Heart right ventricle (tissue), 16 donors: ENCODE data around the gene SETD3. TPM values are rescaled to one million over a fixed set of nuclear protein-coding genes. Genes with fewer than 3 reads are reported as not detected.
A peak's percentile ranks its signal among the peaks of the same experiment; 100 is the strongest.

Experiments used
- ATAC-seq, 8 donors: fragments of 200-7000 bp; cut with Tn5 transposase; one replicate each; pipeline ENCODE4 v1.9.1; 2020; ENCODE audit warnings: mild to moderate bottlenecking in 8 of 8, moderate library complexity in 8 of 8, moderate number of reproducible peaks in 1 of 8
- DNase-seq, 2 donors: peaks; one replicate each; pipeline ENCODE4 v3.0.0-alpha.2; 2020
- H3K27ac ChIP-seq, 10 donors: fragments of 200-600 bp; sonication (generic) in 2 of 10; one replicate each; pipeline versions ENCODE4 v1.5.0 to v1.8.0; 2020 to 2022; ENCODE audit warnings: mild to moderate bottlenecking in 3 of 10
- H3K27me3 ChIP-seq, 7 donors: fragments of 200-600 bp; one replicate each; pipeline ENCODE4 v1.8.0; 2021 to 2022; ENCODE audit warnings: mild to moderate bottlenecking in 2 of 7
- H3K36me3 ChIP-seq, 9 donors: fragments of 200-600 bp; sonication (generic) in 1 of 9; one replicate each; pipeline versions ENCODE4 v1.5.0 to v1.8.0; 2020 to 2022; ENCODE audit warnings: mild to moderate bottlenecking in 2 of 9
- H3K4me1 ChIP-seq, 9 donors: fragments of 200-600 bp; sonication (generic) in 1 of 9; one replicate each; pipeline versions ENCODE4 v1.5.0 to v1.8.0; 2020 to 2022; ENCODE audit warnings: mild to moderate bottlenecking in 4 of 9
- H3K4me3 ChIP-seq, 10 donors: fragments of 200-600 bp; sonication (generic) in 2 of 10; one replicate each; pipeline versions ENCODE4 v1.5.0 to v1.8.0; 2020 to 2022; ENCODE audit warnings: mild to moderate bottlenecking in 7 of 10, moderate library complexity in 2 of 10
- H3K9me3 ChIP-seq, 11 donors: fragments of 200-600 bp in 10 of 11; sonication (generic) in 2 of 11; one replicate each; pipeline versions ENCODE4 v1.5.0 to v1.8.0; 2013 to 2022; ENCODE audit warnings: mild to moderate bottlenecking in 2 of 11, control low read depth in 1 of 11, moderate library complexity in 1 of 11
- CTCF ChIP-seq, 9 donors: fragments of 200-600 bp; sonication (generic) in 2 of 9; IDR thresholded peaks; one replicate each; pipeline versions ENCODE4 v1.5.0 to v1.8.0; 2021 to 2022; ENCODE audit warnings: antibody characterized with exemption in 9 of 9, mild to moderate bottlenecking in 5 of 9, moderate library complexity in 1 of 9
- WGBS, 2 donors: extraction: QIAGEN DNeasy Blood & Tissue Kit; methylation state at CpG; one replicate each; pipeline ENCODE4 v1.1.7; 2013; ENCODE audit warnings: inconsistent platforms in 1 of 2; 5-methylcytosine and 5-hydroxymethylcytosine counted together
- intact Hi-C, 10 donors: fragments of 100-400 bp; cut with DNase I; formaldehyde crosslinking; loops; one replicate each; pipeline versions ENCODE4 v1.11.1 to v1.14.2; 2022
- long read RNA-seq, 3 donors: library from polyadenylated mRNA; unstranded; transcript quantifications; one replicate each; pipeline ENCODE4 v2.0.0, GENCODE V29; 2020 to 2021
- polyA plus RNA-seq, 2 donors: library from polyadenylated mRNA; stranded (reverse); fragments of 200-250 nt; gene quantifications; one replicate each; pipeline ENCODE4 v1.2.3, GENCODE V29; 2013
- total RNA-seq, 10 donors: library from RNA; stranded (reverse); fragmentation: NEBNext Ultra II Directional in 3 of 10; extraction: Animal tissue kit (Norgen Biotek cat#: 25700) in 3 of 10; gene quantifications; one replicate each; pipeline versions ENCODE4 v1.2.1 to v1.2.4, GENCODE V29; 2021 to 2023
- donor health status: Arrhythmogenic right ventricular cardiomyopathy.
- donor health status: ischemic (EF 13 %, LVEDD 7.1; RV severe dilation, severe dysfunction).
- donor health status: healthy with polysubstance abuse.
- donor health status: DM: no; HTN: yes; CAD: no.
- donor health status: DM: no; HTN: no; CAD: no.
- donor health status: ischemic (EF 25% LVEDD 6.9; RV normal size, moderate dysfunction).
- donor health status: ischemic (EF 25% LVEDD 5.7; RV mildly dilated, moderate dysfunction).
- donor health status: healthy.
- donor health status: DM: yes; HTN: yes; CAD: no.
- donor health status: Ischemic cardiomyopathy.
- donor health status: ischemic (EF 35%, LVEDD 5.7; RV mildly dilated, moderate dysfunction).
- donor health status: nonischemic (EF 11% LVEDD 7.7; RV severe dilation, severe dysfunction).
- donor health status: DM: yes; HTN: yes; CAD: no.
- donor health status: PGD.
- donor health status: ischemic (EF 29% LVEDD 5.4; RV normal size, mild dysfunction).
- donor health status: nonischemic (EF 23%, LVEDD 6.1; RV moderate dilation, normal function).

Gene SETD3
- total RNA-seq: 100 to 1,000 TPM in 8 of 10 donors, 10 to 100 TPM in 2; 89.6 to 129 (median 107) TPM
- 10 to 100 TPM; 35.0 to 59.9 TPM for polyA plus RNA-seq
- long read RNA-seq, donor 1, transcript SETD3-202 (13 exons, 2,878 nt): major isoform, 116 of 162 reads
- long read RNA-seq, donor 1, partial matches to known transcripts: 26 of 162 reads
- long read RNA-seq, donor 1, other reads (novel, unspliced or antisense): 17 of 162 reads
- long read RNA-seq, donor 2, transcript SETD3-202 (13 exons, 2,878 nt): major isoform, 170 of 245 reads
- long read RNA-seq, donor 2, transcript SETD3-201 (9 exons, 1,330 nt): minor isoform, 5 of 245 reads
- long read RNA-seq, donor 2, partial matches to known transcripts: 36 of 245 reads
- long read RNA-seq, donor 2, other reads (novel, unspliced or antisense): 33 of 245 reads
- long read RNA-seq, donor 3, transcript SETD3-202 (13 exons, 2,878 nt): major isoform, 360 of 633 reads
- long read RNA-seq, donor 3, transcript SETD3-201 (9 exons, 1,330 nt): minor isoform, 9 of 633 reads
- long read RNA-seq, donor 3, partial matches to known transcripts: 205 of 633 reads
- long read RNA-seq, donor 3, other reads (novel, unspliced or antisense): 57 of 633 reads

- peak in 2 of 8 donors; percentile 10 to 14 for ATAC-seq
- H3K36me3 ChIP-seq: no peaks in the 10 kb centered on the region
- no peaks in the 10 kb centered on the region for H3K27me3 ChIP-seq
- peak within 1 kb of the TSS; percentile 72 to 94 (median 90) for H3K4me3 ChIP-seq
- peaks cover 0 to 75% (median 47%) of the 10 kb centered on the region in 9 donors for H3K4me1 ChIP-seq
- peak in 2 of 9 donors; percentile 35 to 47 for TF ChIP-seq CTCF (IDR thresholded peaks at IDR 0.05)
- WGBS, 2 donors: 1% methylated on average over 112 to 122 of the region's 122 CpGs
- no peaks in the 10 kb centered on the region for H3K9me3 ChIP-seq
- peak within 1 kb of the TSS; percentile 75 to 97 (median 91) for H3K27ac ChIP-seq
- peak; percentile 60 to 66 for DNase-seq
- intact Hi-C loops: no loop called here
These were observed at the start of gene SETD3 for GRCh38 chr14:99479906-99480869. SETD3 (minus strand) TSS chr14:99480859; CDS start chr14:99465805, 15,054 bp downstream.

GRCh38 chr14:99529899-99530298, 49.2 kb upstream of the SETD3 start:
- peaks cover 8 to 53% (median 25%) of the 10 kb centered on the region in 9 donors for H3K4me1 ChIP-seq
- H3K27me3 ChIP-seq: no peaks in the 10 kb centered on the region
- intact Hi-C loops: loop anchor here in 1 of 10 donors (10.0 kb wide), 1 partner anchor 355 kb away; no protein-coding TSS in a partner anchor
- ATAC-seq (no peak), DNase-seq (no peak)
- no peaks in the 10 kb centered on the region for H3K9me3 ChIP-seq
- no peak overlapping the region for H3K4me3 ChIP-seq
- H3K36me3 ChIP-seq: no peaks in the 10 kb centered on the region
- WGBS, 2 donors: 73% methylated on average over 4 of the region's 4 CpGs
- no peak overlapping the region for H3K27ac ChIP-seq
- TF ChIP-seq CTCF (IDR thresholded peaks at IDR 0.05): peak in 2 of 9 donors; percentile 8 to 25

- intact Hi-C loops: loop anchor here in 1 of 10 donors (10.0 kb wide), 1 partner anchor 357 kb away; no protein-coding TSS in a partner anchor
- DNase-seq: no peak
- 84 to 88% methylated on average over 19 of the region's 19 CpGs for WGBS, 2 donors
- H3K4me3 ChIP-seq: no peak overlapping the region
- peaks cover 8 to 70% (median 47%) of the 10 kb centered on the region in 9 donors for H3K4me1 ChIP-seq
- no peak overlapping the region for H3K27ac ChIP-seq
- H3K27me3 ChIP-seq: no peaks in the 10 kb centered on the region
- no peak for ATAC-seq
- no peaks in the 10 kb centered on the region for H3K36me3 ChIP-seq
- no peaks in the 10 kb centered on the region for H3K9me3 ChIP-seq
- TF ChIP-seq CTCF (IDR thresholded peaks at IDR 0.05): no peak
These were observed 46.9 kb upstream of the SETD3 start for GRCh38 chr14:99527427-99528076.
